ENCODE measurements around the gene SESTD1.

DNA sequence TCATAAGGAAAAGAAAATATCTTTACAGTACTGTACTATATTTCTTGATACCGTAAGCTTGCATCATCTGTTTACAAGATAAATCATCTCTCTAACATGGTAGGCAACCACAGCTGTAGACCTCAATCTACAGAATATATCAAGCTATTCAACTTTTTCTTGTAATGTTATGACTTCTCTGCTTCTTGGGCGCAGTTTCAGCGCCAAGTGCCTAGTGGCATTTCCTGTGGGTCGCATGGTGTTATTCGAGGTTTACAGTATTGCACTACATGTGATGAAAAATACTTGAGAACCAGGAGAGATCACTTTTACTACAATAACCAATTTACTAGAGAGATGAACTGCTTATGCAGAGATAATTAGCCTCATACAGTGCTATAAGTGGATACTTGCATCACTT lies 34.0 kb upstream of the SESTD1 start:
- TF ChIP-seq, protein P1, sequence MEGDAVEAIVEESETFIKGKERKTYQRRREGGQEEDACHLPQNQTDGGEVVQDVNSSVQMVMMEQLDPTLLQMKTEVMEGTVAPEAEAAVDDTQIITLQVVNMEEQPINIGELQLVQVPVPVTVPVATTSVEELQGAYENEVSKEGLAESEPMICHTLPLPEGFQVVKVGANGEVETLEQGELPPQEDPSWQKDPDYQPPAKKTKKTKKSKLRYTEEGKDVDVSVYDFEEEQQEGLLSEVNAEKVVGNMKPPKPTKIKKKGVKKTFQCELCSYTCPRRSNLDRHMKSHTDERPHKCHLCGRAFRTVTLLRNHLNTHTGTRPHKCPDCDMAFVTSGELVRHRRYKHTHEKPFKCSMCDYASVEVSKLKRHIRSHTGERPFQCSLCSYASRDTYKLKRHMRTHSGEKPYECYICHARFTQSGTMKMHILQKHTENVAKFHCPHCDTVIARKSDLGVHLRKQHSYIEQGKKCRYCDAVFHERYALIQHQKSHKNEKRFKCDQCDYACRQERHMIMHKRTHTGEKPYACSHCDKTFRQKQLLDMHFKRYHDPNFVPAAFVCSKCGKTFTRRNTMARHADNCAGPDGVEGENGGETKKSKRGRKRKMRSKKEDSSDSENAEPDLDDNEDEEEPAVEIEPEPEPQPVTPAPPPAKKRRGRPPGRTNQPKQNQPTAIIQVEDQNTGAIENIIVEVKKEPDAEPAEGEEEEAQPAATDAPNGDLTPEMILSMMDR (conservative IDR thresholded peaks at IDR 0.05; ENCODE audit: low read length), result no peak
- no peak for TF ChIP-seq EZH2phosphoT487 (IDR thresholded peaks at IDR 0.05; ENCODE audit: borderline replicate concordance)

Measured in Loucy (cell line).